A172 (cell line): ENCODE data around the gene KIF1A. TPM values are rescaled to one million over a fixed set of nuclear protein-coding genes. Genes with fewer than 3 reads are reported as not detected.
"Not testable (repeated sequence)": the region's sequence is repeated elsewhere in the genome, so short reads cannot be mapped to it uniquely, and the experiment has no call there.

Source experiments
- DNase-seq: peaks from one replicate; pipeline ENCODE4 v3.0.0-alpha.2; 2015; ENCODE audit warnings: low spot score
- total RNA-seq: library from RNA; depleted of rRNA; stranded (reverse); fragments of >200 nt; shearing (Covaris generic); gene quantifications from 2 replicates; pipeline ENCODE4 v1.2.3, GENCODE V29; 2014

The KIF1A gene
- total RNA-seq, 1 experiment from 2014 or later: 6.4 TPM

- DNase-seq: no peak
These were observed 32.2 kb downstream of the KIF1A start for GRCh38 chr2:240787521-240788472.

- no peak for DNase-seq
These were observed 33.1 kb downstream of the KIF1A start for GRCh38 chr2:240786871-240787311.

- no peak for DNase-seq
These were observed 33.6 kb downstream of the KIF1A start for GRCh38 chr2:240786355-240786841.

- DNase-seq: no peak
These were observed 34.3 kb downstream of the KIF1A start for GRCh38 chr2:240785424-240786335.

- DNase-seq: no peak
These were observed 35.2 kb downstream of the KIF1A start for GRCh38 chr2:240784629-240785423.

GRCh38 chr2:240783819-240784621 lies 36.0 kb downstream of the KIF1A start:
- no peak for DNase-seq

- DNase-seq: no peak
These were observed 36.9 kb downstream of the KIF1A start for GRCh38 chr2:240782886-240783818.

- DNase-seq: no peak
These were observed 37.7 kb downstream of the KIF1A start for GRCh38 chr2:240782221-240782885.

- no peak for DNase-seq
These were observed 38.4 kb downstream of the KIF1A start for GRCh38 chr2:240781471-240782220.

- no peak for DNase-seq
These were observed 39.9 kb downstream of the KIF1A start for GRCh38 chr2:240780023-240780700.

- not testable (repeated sequence) for DNase-seq
These were observed 40.7 kb downstream of the KIF1A start for GRCh38 chr2:240779250-240779832.

GRCh38 chr2:240778426-240778825 lies 41.6 kb downstream of the KIF1A start:
- DNase-seq: no peak

- no peak for DNase-seq
These were observed 42.4 kb downstream of the KIF1A start for GRCh38 chr2:240777456-240778212.

GRCh38 chr2:240775905-240776304 lies 44.1 kb downstream of the KIF1A start:
- no peak for DNase-seq

GRCh38 chr2:240774856-240775255 lies 45.2 kb downstream of the KIF1A start:
- no peak for DNase-seq

- DNase-seq: no peak
These were observed 50.9 kb downstream of the KIF1A start for GRCh38 chr2:240769096-240769495.
